ENCODE measurements around the gene KCNMB2.
A peak's percentile ranks its signal among the peaks of the same experiment; 100 is the strongest.

The KCNMB2 gene

DNA sequence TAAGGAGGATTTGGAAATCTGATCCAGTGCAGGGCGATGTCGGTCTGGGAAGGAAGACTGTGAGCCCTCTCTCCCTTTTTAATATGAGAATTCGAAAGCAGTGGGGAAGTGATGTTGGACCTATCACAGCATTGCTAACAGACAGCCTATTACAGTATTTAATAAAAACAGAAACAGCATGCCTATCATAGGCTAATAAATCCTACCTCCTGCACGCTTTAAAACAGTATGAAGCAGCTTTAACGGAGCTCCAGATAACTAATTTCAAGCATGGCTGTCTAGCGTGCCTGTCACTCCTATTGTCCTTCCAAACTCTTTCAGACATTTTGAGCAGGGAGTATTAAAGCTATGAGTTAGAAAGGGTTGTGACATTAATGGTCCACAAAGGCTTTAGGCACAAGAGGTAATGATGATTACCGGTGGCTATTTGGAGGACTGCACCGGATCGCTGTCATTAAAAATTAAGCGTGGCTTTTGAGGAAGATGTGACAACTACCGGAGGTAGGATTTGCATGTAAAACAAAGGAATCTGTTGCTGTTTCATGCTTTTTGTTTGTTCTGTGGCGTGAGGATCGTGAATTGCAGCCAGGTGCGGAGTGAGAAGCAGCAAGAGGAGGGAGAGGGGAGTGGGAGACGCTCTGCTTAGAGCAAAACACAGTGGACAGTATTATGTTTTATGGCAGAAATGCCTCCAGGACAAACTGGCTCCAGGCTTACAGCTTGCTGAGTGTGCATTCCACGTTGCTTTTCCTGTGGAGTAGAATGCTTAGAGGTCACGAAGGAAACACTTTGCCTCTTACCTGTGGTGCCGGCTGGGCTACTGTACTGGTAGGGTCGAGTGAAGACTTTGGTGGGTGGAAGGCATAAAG, at the start of gene KCNMB2:
TSS of gene KCNMB2 (plus strand) at position 226 of the 869 bp plus-strand sequence.
- peak within 1 kb of the TSS; percentile 42 for H3K4me3 ChIP-seq (ENCODE audit: low read depth, low read length)
- TF ChIP-seq CTCF (IDR thresholded peaks at IDR 0.05; ENCODE audit: borderline replicate concordance, insufficient read depth, low read depth, low read length) = no peak

GRCh38 chr3:178486903-178487302, 49.3 kb upstream of the KCNMB2 start:
- H3K4me3 ChIP-seq (ENCODE audit: low read depth, low read length) = no peak overlapping the region
- no peak for TF ChIP-seq CTCF (IDR thresholded peaks at IDR 0.05; ENCODE audit: borderline replicate concordance, insufficient read depth, low read depth, low read length)

DNA sequence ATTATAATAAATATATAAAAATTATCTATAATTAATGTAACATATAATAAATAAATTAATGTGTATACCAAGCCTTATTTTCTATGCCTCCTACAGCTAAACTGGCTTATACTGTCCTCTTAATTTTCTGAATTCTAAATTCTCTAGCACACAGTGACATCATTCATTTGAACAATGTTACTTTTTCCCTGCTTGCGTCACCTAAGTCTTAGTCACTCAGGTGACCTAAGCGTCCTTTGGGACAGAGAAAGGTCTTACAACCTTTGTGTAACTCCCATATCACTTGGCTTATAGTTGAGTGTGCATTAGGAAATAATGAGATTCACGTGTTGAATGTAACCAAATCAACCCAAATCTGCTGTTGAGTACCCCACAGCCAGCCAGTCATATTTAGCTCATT, 48.5 kb upstream of the KCNMB2 start:
- TF ChIP-seq CTCF (IDR thresholded peaks at IDR 0.05; ENCODE audit: borderline replicate concordance, insufficient read depth, low read depth, low read length) = no peak

GRCh38 chr3:178491751-178492150, 44.5 kb upstream of the KCNMB2 start:
- H3K4me3 ChIP-seq (ENCODE audit: low read depth, low read length) = no peak overlapping the region
- no peak for TF ChIP-seq CTCF (IDR thresholded peaks at IDR 0.05; ENCODE audit: borderline replicate concordance, insufficient read depth, low read depth, low read length)

More for the DNA sequence above, 48.5 kb upstream of the KCNMB2 start:
- H3K4me3 ChIP-seq (ENCODE audit: low read depth, low read length) = no peak overlapping the region

DNA sequence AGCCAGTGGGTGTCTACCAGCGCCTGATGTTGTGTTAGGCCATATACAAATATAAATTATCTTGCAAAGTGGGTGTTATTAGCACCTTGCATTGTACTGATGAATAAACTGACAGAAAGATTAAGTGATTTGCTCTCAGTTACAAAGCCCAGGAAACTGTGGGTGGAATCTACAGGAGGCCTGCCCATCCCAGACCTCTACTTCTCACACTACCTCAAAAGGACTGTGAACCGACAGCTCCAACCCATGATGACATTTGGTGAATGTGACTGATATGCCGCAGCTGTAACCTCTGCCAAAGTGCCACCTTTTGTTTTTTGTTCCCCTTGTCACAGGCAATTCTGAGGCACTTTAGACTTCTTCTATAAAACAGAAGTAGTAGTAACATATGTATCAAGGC, 43.7 kb upstream of the KCNMB2 start:
- no peak for TF ChIP-seq CTCF (IDR thresholded peaks at IDR 0.05; ENCODE audit: borderline replicate concordance, insufficient read depth, low read depth, low read length)
- no peak overlapping the region for H3K4me3 ChIP-seq (ENCODE audit: low read depth, low read length)

- H3K4me3 ChIP-seq (ENCODE audit: low read depth, low read length) = no peak overlapping the region
- TF ChIP-seq CTCF (IDR thresholded peaks at IDR 0.05; ENCODE audit: borderline replicate concordance, insufficient read depth, low read depth, low read length) = no peak
Measured at GRCh38 chr3:178494386-178494785, 41.9 kb upstream of the KCNMB2 start.

DNA sequence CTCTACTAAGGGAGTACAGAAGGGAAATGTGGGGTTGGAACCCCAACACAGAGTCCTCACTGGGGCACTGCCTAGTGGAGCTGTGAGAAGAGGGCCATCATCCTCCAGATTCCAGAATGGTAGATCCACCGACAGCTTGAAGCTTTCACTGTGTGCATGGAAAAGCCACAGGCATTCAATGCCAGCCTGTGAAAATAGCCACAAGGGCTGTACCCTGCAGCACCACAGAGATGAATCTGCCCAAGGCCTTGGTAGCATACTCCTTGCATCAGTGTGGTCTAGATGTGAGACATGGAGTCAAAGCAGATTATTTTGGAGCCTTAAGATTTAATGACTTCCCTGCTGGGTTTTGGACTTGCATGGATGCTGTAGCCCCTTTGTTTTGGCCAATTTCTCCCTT, 39.3 kb upstream of the KCNMB2 start:
- H3K4me3 ChIP-seq (ENCODE audit: low read depth, low read length) = no peak overlapping the region
- TF ChIP-seq CTCF (IDR thresholded peaks at IDR 0.05; ENCODE audit: borderline replicate concordance, insufficient read depth, low read depth, low read length) = no peak
